MM.1S (cell line): Measurements from ENCODE around the gene RNF114.

Source experiments
- CTCF ChIP-seq: fragments of 300-600 bp; sonication (generic); IDR thresholded peaks from 2 replicates; pipeline ENCODE4 v1.5.1; 2016; ENCODE audit warnings: antibody characterized with exemption, low read length, mixed read lengths
- EZH2 ChIP-seq: fragments of 300-600 bp; sonication (generic); optimal IDR thresholded peaks from 2 replicates; pipeline ENCODE3; 2017; ENCODE audit warnings: low read depth, mild to moderate bottlenecking, antibody characterized with exemption, low read length, mixed read lengths
- EZH2phosphoT487 ChIP-seq: fragments of 300-600 bp; sonication (generic); IDR thresholded peaks from 2 replicates; pipeline ENCODE4 v1.6.1; 2018; ENCODE audit warnings: antibody characterized with exemption, low read length

DNA sequence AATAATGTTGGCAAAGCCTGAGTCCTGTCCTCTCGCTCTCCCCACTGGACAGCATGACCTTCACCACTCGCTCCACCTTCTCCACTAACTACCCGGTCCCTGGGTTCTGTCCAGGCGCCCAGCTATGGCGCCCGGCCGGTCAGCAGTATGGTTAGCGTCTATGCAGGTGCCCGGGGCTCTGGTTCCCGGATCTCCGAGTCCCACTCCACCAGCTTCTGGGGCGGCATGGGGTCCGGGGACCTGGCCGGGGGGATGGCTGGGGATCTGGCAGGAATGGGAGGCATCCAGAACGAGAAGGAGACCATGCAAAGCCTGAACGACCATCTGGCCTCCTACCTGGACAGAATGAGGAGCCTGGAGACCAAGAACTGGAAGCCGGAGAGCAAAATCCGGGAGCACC is 20.5 kb downstream of the RNF114 start:
- TF ChIP-seq CTCF (no peak), EZH2 (no peak), EZH2phosphoT487 (no peak)
